Measurements from ENCODE around the gene MFAP5.
"Not testable (repeated sequence)": the region's sequence is repeated elsewhere in the genome, so short reads cannot be mapped to it uniquely, and the experiment has no call there.

The MFAP5 gene

DNA sequence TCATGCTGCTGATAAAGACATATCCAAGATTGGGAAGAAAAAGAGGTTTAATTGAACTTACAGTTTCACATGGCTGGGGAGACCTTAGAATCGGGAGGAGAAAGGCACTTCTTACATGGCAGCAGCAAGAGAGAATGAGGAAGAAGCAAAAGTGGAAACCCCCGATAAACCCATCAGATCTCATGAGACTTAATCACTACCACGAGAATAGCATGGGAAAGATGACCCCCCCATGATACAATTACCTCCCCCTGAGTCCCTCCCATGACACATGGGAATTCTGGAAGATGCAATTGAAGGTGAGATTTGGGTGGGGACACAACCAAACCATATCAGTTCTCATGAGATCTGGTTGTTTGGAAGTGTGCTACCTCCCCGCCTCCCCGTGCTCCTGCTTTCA is 9.8 kb upstream of the MFAP5 start:
- FAIRE-seq, result no peak

DNA sequence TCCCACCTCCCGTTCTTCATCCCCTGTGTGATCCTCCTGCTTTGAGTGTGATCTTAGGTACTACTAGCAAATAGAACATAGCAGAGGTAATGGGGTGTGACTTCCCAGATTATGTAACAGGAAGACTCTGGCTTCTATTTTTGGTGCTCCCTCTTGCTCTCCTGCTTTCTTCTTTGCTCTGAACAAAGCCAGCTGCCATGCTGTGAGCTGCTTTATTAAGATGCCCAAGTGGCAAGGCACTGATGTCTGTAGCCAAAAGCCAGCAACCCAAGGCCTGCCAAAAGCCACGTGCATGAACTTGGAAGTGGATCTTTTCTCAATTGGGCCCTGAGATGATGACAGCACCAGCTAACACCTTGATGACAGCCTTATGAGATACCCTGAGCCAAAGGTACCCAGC is 5.8 kb upstream of the MFAP5 start:
- no peak for FAIRE-seq

DNA sequence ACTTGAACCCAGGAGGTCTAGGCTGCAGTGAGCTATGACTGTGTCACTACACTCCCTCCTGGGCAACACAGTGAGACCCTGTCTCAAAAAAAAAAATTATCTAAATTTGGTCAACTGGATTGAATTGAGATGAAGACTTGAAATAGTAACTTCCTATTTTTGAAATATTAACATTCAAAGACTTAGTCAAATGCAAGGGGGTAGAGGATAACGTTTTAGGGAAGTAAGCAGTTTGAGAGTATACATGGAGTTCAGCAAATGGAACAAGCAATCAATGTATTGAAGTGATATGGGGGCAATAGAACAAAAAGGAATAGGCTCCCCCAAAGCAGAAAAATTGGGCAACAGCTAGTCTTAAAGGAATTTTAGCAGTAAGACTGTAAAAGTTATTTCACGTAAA is 4.6 kb upstream of the MFAP5 start:
- FAIRE-seq, result no peak

DNA sequence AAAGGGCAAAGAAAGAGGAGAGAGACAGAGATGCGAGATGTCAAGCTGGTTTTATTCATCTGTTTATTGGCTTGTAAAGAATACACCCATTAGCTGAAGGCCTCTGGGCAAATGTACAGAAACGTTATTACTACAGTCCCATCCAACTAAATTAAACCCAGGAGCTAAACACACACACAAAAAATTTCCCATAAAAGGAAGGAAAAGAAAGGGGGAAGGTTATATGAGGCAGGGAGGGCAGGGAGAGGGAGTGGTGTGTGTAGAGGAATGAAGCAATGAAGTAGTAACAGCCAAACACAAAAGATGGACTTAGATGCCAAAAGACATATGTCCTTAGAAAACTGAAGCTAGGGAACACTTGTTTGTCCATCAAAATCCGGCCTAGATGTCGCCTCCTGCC is 3.1 kb upstream of the MFAP5 start:
- no peak for FAIRE-seq

DNA sequence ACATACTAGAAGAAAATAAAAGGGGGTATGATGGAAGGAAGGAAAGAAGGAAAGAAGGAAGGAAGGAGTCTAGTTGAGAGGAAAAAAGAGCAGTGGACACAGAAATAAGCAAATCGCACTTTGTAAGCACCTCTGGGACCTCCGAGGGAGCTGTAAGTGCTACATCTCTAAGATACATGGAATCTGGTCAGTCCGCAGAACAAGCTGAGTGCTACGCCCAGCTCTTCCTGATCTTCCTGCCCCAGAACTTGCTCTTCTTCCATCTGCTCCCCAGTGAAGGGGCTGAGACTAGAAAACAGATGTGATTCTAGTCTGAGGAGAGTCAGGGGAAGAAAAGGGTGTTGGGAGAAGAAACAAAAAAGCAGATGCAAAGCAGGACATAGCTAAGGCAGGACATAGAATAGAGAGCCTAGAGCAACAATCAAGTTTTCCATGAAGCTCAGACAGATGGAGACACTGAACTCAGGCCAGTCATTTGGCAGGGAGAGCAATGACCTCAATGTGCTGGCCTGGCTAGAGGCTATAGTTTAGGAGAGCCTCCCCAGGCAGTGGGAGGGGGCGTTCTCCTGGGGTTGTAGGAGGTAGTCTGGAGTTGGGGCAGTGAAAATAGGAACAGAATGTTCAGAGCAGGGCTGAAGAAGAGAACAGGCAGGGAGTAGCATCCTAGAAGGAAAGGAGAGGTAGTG is 1.7 kb upstream of the MFAP5 start:
- FAIRE-seq, result no peak

DNA sequence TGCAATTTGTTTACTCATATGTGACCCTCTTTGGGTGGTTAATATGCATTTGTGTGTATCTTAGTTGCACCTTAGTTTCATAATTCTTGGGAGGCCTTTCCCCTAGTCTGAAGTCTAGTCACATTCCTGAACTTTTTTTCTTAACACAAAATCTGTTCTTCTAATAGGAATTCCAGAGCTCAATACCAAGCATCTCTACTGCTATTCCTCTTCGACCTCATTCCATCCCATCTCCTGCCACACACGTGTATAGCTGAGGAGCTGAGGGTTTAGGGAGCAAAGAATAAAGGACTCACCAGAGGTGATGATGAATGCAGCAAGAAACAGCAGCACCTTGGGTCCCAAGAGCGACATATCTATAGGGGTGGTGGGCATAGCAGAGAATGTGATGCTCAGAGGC is 875 bp downstream of the MFAP5 start:
- no peak for FAIRE-seq

DNA sequence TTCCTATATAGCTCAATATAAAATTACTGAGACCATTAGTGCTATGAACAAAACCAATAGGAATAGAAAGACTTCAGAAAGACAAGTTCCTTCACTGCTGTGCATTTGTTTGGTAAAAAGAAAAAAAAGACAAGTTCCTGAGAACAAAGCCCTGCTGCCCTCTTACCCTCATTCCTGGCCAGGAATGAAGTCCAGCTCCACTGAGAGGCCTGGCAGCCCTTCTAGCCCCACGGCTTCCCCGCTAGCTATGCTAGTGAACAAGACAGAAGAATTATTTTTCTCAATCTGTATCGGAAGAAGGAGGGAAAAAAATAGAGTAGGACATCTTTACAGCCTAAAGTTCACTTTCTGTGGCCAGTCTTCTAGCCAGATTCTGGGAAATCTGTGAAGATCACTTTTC is 1.6 kb downstream of the MFAP5 start:
- FAIRE-seq, result no peak

DNA sequence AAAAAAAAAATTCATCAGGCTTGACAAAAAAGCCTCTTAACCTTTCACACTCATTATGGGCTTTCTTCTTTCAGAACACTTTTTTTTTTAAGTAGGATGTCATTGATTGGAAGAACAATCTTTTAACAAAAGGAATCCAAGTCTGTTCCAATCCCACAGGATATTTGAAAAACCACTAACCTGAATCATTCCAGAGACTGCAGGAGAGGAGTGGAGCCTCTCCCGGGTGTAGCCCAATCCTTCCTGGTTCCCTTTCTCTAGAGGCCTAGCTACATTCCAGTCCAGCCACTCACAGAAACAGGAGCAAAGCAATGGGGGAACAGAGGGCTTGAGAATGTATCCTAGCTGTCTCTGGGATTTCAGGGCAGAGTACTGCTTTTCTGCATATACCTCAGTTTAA is 4.3 kb downstream of the MFAP5 start:
- no peak for FAIRE-seq

DNA sequence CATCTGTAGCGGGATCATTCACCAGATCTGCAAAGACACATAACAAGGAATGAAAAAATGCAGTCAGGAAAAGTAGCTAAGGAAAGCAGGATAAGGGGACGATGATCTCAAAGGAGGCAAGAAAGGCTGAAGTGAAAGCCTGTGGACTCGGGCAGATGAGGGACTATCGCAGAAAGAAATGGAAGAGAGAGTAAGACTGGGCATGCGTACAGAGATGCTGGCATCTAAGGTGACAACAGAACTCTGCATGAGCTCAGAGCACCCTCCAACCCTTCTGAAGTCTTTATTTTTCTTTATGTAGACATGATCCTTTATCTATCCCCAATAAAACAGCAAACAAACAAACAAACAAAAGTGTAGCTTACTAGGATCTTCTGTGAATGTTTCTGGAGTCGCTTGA is 7.2 kb downstream of the MFAP5 start:
- no peak for FAIRE-seq

DNA sequence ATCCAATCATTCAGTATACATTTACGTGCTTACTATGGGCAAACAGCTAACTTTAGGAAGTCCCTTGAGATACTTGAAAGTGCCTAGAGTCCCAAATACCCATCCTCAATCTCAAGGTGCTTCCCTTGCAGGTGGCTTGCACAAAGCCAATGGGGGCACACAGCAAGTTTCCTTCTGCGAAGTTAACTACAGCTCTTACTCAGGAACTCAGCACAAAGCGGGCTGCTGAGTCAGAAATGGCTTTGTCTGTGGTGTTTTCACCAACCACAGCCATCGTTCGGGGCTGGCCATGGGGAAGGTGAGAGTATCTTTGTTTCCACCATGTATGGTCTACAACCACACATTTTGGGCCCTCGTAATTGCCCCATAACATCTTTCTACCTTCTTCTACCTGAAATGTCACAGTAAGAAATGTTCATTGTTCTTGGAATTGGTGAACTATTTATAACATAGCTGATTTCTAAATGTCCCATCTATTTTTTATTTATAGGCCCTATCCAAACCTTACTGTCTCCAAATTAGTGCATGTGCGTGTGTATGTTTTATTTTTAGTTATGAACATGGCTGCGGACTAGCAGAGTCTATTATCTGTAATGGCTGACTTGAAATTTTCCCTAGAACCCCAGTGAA is 13.9 kb downstream of the MFAP5 start:
- FAIRE-seq, result no peak

DNA sequence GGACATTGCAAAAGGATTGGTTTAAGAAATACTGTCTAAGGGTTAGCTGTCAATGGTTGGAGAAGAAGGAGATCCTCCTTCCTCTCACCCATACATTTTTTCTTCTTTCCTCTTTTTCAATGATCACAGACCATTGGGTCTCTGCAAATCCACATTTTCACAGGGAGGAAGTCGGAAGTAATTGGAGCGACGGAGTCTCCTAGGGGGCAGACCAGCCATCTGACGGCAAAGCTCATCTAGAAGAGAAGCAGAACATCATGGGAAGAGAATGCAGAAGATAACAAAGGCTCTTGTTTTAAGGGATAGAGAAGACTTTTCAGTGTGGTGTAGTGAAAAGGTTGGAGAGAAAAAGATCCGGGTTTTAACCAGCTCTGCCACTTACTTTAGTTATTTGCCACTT is 14.7 kb downstream of the MFAP5 start:
- FAIRE-seq, result no peak

DNA sequence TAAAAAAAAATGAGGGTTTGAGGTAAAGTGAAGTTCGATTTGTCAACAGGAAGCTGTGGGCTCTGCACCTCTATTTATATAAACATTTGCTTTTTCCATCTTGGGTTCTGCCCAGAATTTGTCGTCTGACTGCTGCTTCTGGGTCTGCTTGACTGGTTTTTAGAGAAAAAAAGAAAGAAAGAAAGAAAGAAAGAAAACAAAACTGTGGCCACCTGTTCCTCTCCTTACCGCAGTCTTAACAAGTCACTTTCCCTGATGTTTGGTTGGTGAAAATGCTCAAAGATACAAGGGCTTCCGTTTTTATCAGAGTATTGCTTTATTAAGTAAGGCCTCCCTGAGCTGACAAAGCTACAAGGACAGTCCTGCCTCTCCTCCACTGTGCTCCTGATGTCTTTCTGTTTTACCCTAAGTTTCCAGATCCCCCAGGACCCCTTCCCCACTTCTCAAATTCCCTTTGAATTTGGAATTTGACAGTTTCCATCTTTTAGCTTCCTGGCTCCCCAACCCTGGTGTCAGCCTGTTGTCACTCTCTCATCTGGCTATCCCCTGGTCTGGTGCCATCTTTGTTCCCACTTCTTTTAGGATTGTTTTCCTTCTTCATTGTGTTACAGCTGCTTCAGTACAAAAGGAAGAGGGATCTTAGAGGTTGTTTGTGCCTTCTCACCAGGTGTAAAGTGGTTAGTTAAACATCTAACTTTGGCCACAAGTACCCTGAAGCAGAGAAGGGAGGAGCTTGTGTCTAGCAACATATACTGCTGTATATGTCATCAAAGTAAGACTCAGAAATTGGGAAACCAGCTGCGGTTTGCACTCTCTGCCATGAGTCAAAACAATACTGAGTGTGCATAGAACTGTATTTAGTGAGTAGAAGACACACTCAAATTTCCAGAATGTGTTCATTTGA is 18.0 kb downstream of the MFAP5 start:
- no peak for FAIRE-seq

DNA sequence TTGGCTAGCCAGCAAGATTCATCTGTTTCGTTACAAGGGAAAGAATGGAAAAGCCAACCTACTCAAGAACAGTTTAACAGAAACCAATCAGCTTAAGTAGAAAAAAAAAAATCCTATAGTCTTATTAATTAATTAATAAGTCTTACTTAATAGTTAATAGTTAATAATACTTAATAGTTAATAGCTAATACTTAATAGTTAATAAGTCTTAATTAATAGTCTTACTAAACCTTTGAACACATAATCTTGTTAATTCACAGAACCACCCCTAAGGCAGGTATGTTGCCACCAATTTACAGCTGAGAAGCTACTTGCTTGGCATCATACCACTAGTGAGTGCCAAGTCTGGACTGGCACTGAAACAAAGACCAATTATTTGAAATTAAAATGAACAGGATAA is 19.9 kb downstream of the MFAP5 start:
- no peak for FAIRE-seq

DNA sequence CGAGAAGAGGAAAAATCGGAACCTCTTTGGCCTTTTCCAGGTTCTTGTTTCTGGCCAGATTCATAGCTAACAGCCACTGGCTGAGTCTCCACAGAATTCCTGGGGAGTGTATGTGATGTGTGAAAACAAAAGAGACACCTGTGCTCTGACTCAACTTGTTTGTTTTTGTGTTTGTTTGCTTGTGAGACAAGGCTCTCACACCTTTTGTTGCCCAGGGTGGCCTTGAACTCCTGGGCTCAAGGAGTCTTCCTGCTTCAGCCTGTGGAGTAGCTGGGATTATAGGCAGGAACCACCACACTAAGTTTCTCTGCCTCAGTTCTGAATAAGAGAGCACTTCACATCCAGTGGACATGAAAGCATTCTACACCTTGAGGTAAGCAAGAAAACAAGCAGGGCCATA is 22.7 kb downstream of the MFAP5 start:
- FAIRE-seq, result no peak

DNA sequence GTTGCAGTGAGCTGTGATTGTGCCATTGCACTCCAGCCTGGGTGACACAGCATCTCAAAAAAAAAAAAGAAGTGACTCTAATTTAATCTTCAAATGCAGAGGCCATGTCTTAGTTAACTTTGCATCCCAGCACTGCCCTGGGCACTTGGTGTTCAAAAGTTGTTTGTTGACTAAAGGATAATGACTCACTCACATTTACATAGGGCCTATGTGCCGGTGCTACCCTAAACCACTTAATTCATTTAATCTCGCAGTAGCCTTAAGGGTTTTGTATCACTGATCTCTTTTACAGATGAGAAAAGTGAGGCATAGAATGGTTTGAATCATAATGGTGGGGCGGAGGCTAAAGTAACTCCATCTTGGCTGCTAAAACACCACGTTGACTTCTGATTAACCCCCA is 23.7 kb downstream of the MFAP5 start:
- FAIRE-seq, result no peak

DNA sequence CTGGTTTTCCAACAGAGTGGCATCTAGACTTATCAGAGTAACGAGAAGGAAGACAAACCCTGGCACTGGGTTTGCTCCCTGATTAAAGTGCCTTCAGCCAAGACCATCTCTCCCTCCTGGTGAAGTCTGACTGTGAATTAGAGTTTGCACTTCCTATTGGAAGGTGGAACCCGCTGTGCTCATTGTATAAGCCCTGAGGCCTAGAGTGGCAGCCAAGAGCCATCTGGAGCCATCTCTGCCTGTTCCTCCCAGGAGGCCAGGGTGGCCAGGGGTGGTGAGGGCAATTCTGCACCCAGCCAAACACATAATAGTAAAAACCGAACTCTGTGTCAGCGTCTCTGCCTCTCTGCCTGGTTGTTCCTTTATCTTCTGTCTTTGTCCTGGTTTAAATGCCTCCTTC is 25.0 kb downstream of the MFAP5 start:
- FAIRE-seq, result no peak

DNA sequence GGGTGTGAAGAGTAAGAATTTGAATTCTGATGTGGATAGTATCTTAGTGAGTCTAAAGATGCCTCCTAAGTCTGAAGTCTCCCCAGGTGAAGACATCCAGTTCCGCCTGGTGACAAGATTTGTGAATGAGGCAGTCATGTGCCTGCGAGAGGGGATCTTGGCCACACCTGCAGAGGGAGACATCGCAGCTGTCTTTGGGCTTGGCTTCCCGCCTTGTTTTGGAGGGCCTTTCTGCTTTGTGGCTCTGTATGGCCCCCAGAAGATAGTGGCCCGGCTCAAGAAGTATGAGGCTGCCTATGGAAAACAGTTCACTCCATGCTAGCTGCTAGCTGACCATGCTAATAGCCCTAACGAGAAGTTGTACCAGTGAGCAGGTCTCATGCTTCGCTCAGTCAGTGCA is 25.4 kb downstream of the MFAP5 start:
- no peak for FAIRE-seq

DNA sequence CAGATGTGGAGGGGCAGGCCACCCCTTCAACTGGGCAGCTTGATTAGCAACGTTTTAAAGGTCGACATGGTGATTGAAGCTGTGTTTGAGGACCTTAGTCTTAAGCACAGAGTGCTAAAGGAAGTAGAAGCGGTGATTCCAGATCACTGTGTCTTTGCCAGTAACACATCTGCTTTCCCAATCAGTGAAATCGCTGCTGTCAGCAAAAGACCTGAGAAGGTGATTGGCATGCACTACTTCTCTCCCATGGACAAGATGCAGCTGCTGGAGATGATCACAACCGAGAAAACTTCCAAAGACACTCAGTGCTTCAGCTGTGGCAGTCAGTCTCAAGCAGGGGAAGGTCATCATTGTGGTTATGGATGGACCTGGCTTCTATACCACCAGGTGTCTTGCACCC is 26.0 kb downstream of the MFAP5 start:
- no peak for FAIRE-seq

DNA sequence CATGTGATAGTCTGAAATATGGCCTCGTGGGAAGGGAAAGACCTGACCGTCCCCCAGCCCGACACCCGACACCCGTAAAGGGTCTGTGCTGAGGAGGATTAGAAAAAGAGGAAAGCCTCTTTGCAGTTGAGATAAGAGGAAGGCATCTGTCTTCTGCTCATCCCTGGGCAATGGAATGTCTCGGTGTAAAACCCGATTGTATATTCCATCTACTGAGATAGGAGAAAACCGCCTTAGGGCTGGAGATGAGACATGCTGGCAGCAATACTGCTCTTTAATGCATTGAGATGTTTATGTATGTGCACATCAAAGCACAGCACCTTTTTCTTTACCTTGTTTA is 26.6 kb downstream of the MFAP5 start:
- not testable (repeated sequence) for FAIRE-seq

DNA sequence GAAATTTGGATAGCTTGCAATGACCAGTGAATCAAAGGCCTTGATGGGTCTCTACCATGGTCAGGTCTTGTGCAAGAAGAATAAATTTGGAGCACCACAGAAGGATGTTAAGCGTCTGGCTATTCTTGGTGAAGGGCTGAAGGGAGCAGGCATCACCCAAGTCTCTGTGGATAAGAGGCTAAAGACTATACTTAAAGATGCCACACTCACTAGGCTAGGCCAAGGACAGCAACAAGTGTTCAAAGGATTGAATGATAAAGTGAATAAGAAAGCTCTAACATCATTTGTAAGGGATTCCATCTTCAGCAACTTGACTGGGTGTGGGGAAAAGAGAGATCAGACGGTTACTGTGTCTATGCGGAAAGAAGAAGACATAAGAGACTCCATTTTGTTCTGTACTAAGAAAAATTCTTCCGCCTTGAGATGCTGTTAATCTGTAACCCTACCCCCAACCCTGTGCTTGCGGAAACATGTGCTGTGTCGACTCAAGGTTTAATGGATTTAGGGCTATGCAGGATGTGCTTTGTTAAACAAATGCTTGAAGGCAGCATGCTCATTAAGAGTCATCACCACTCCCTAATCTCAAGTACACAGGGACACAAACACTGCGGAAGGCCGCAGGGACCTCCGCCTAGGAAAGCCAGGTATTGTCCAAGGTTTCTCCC is 27.2 kb downstream of the MFAP5 start:
- FAIRE-seq, result not testable (repeated sequence)

DNA sequence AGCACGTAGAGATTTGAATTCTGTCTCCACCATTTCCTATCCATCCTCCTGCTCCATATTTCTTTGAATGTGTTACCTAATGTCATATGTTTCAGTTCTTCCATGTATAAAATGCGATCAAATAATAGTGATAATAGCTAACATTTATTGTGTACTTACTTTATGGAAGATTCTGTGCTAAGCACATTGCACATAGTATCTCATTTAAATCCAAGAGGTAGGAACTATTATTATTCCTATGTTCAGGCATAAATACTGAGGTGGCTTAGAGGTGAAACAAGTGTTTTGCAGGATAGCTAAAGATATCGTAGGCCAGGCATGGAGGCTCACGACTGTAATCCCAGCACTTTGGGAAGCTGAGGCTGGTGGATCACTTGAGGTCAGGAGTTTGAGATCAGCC is 32.5 kb downstream of the MFAP5 start:
- FAIRE-seq, result no peak

DNA sequence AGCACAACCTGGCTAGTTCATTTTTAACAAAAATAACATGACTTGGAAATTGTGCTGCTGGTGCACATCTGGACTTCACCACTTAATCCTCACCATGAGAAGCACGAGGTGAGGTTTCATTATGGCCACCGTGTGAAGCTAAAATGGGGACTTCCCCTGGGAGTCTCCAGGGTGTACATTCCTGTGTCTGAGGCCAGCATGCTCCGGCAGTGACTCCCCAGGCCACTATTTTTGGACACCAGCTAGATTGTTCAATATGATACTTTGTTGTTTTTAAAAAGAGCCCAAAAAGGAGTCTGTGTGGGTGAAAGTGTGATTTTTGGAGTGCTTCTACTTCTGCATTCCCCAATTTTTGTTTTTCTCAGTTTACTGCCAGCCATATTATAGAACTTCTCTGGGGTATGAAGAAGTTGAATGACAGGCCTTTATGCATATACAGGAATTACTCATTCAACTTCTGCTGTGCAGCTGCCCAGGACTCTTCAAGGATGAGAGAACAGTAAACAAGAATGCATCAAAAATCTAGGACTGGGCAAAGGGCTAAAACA is 33.1 kb downstream of the MFAP5 start:
- FAIRE-seq, result no peak

DNA sequence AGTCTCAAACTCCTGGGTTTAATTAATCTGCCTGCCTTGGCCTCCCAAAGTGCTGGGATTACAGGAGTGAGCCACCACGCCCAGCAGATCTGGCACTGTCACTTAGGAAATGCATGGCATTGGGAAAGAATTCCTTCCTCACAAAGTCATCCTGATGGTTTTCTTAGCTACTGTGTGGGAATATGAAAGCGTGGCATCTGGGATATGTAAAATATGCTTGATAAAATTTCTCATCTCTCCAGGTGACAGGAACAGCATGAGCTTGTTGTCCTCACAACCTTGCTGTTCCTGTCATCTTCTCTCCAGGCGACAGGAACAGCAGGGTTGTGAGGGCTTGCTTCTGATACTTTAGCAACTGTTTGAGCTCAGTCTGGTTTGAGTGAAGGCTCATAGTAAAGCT is 33.9 kb downstream of the MFAP5 start:
- no peak for FAIRE-seq
